HEK293 (cell line): ENCODE results near the gene SPACA7.

ENCODE experiments used
- BCL11A ChIP-seq: fragments of 450-650 bp; formaldehyde crosslinking; IDR thresholded peaks from 2 replicates; pipeline ENCODE4 v1.5.1; 2016; ENCODE audit warnings: low read depth, missing biosample characterization, missing genetic modification characterization
- BCL11B ChIP-seq: fragments of 450-650 bp; formaldehyde crosslinking; IDR thresholded peaks from 2 replicates; pipeline ENCODE4 v1.5.1; 2016; ENCODE audit warnings: low read depth, missing biosample characterization, missing genetic modification characterization
- HOXD13 ChIP-seq: sonication (generic); formaldehyde crosslinking; IDR thresholded peaks from 2 replicates; pipeline ENCODE4 v1.8.0; 2022; ENCODE audit warnings: missing genetic modification reagents, borderline replicate concordance
- MYNN ChIP-seq: fragments of 450-650 bp; formaldehyde crosslinking; IDR thresholded peaks from 2 replicates; pipeline ENCODE4 v1.5.1; 2016; ENCODE audit warnings: missing biosample characterization, missing genetic modification characterization, borderline replicate concordance
- MZF1 ChIP-seq: fragments of 450-650 bp; formaldehyde crosslinking; IDR thresholded peaks from 2 replicates; pipeline ENCODE4 v1.5.1; 2017; ENCODE audit warnings: missing biosample characterization, missing genetic modification characterization, borderline replicate concordance
- SP7 ChIP-seq: fragments of 450-650 bp; formaldehyde crosslinking; IDR thresholded peaks from 2 replicates; pipeline ENCODE4 v1.5.1; 2016; ENCODE audit warnings: missing biosample characterization, missing genetic modification characterization
- WT1 ChIP-seq: fragments of 450-650 bp; formaldehyde crosslinking; IDR thresholded peaks from 2 replicates; pipeline ENCODE4 v1.5.1; 2016; ENCODE audit warnings: missing biosample characterization, missing genetic modification characterization
- ZBTB17 ChIP-seq: fragments of 450-650 bp; formaldehyde crosslinking; IDR thresholded peaks from 2 replicates; pipeline ENCODE4 v1.5.1; 2016; ENCODE audit warnings: missing biosample characterization, missing genetic modification characterization
- ZBTB48 ChIP-seq: fragments of 450-650 bp; formaldehyde crosslinking; IDR thresholded peaks from 2 replicates; pipeline ENCODE4 v1.5.1; 2016; ENCODE audit warnings: missing biosample characterization, missing genetic modification characterization
- ZBTB8A ChIP-seq: fragments of 450-650 bp; formaldehyde crosslinking; IDR thresholded peaks from 2 replicates; pipeline ENCODE4 v1.5.1; 2016; ENCODE audit warnings: missing biosample characterization, missing genetic modification characterization
- ZFP37 ChIP-seq: fragments of 450-650 bp; formaldehyde crosslinking; IDR thresholded peaks from 2 replicates; pipeline ENCODE4 v1.5.1; 2016; ENCODE audit warnings: missing biosample characterization, missing genetic modification characterization
- ZIC2 ChIP-seq: fragments of 450-650 bp; formaldehyde crosslinking; IDR thresholded peaks from 2 replicates; pipeline ENCODE4 v1.5.1; 2016; ENCODE audit warnings: missing biosample characterization, missing genetic modification characterization
- ZNF112 ChIP-seq: fragments of 450-650 bp; formaldehyde crosslinking; IDR thresholded peaks from 2 replicates; pipeline ENCODE4 v1.5.0; 2017; ENCODE audit warnings: missing biosample characterization, missing genetic modification characterization
- ZNF169 ChIP-seq: fragments of 450-650 bp; formaldehyde crosslinking; IDR thresholded peaks from 2 replicates; pipeline ENCODE4 v1.5.1; 2016; ENCODE audit warnings: missing biosample characterization, missing genetic modification characterization
- ZNF174 ChIP-seq: fragments of 450-650 bp; formaldehyde crosslinking; IDR thresholded peaks from 2 replicates; pipeline ENCODE4 v1.5.0; 2017; ENCODE audit warnings: missing biosample characterization, mild to moderate bottlenecking, missing genetic modification characterization
- ZNF184 ChIP-seq: fragments of 450-650 bp; IDR thresholded peaks from 2 replicates; pipeline ENCODE4 v1.5.1; 2018; ENCODE audit warnings: missing biosample characterization, mild to moderate bottlenecking, missing genetic modification characterization
- ZNF19 ChIP-seq: fragments of 450-650 bp; formaldehyde crosslinking; IDR thresholded peaks from 2 replicates; pipeline ENCODE4; 2016; ENCODE audit warnings: missing biosample characterization, missing genetic modification characterization, low read depth
- ZNF23 ChIP-seq: fragments of 450-650 bp; formaldehyde crosslinking; IDR thresholded peaks from 2 replicates; pipeline ENCODE4 v1.5.1; 2016; ENCODE audit warnings: missing biosample characterization, missing genetic modification characterization, borderline replicate concordance
- ZNF239 ChIP-seq: fragments of 450-650 bp; formaldehyde crosslinking; IDR thresholded peaks from 2 replicates; pipeline ENCODE4 v1.5.1; 2016; ENCODE audit warnings: missing biosample characterization, missing genetic modification characterization
- ZNF248 ChIP-seq: fragments of 450-650 bp; formaldehyde crosslinking; IDR thresholded peaks from 2 replicates; pipeline ENCODE4 v1.5.1; 2017; ENCODE audit warnings: missing biosample characterization, missing genetic modification characterization
- ZNF302 ChIP-seq: fragments of 450-650 bp; formaldehyde crosslinking; IDR thresholded peaks from 2 replicates; pipeline ENCODE4 v1.5.1; 2016; ENCODE audit warnings: missing biosample characterization, missing genetic modification characterization, low read depth
- ZNF335 ChIP-seq: fragments of 450-650 bp; formaldehyde crosslinking; conservative IDR thresholded peaks from 2 replicates; pipeline ENCODE4 v1.5.1; 2016; ENCODE audit warnings: missing biosample characterization, missing genetic modification characterization
- ZNF366 ChIP-seq: fragments of 450-650 bp; formaldehyde crosslinking; conservative IDR thresholded peaks from 2 replicates; pipeline ENCODE4 v1.5.1; 2016; ENCODE audit warnings: missing biosample characterization, missing genetic modification characterization
- ZNF404 ChIP-seq: fragments of 450-650 bp; formaldehyde crosslinking; IDR thresholded peaks from 2 replicates; pipeline ENCODE4 v1.5.1; 2017; ENCODE audit warnings: missing biosample characterization, missing genetic modification characterization
- ZNF416 ChIP-seq: fragments of 450-650 bp; formaldehyde crosslinking; IDR thresholded peaks from 2 replicates; pipeline ENCODE4 v1.5.1; 2016; ENCODE audit warnings: missing biosample characterization, missing genetic modification characterization
- ZNF548 ChIP-seq: fragments of 450-650 bp; formaldehyde crosslinking; IDR thresholded peaks from 2 replicates; pipeline ENCODE4 v1.5.1; 2016; ENCODE audit warnings: missing biosample characterization, missing genetic modification characterization
- ZNF596 ChIP-seq: fragments of 450-650 bp; IDR thresholded peaks from 2 replicates; pipeline ENCODE4 v1.5.0; 2018; ENCODE audit warnings: missing biosample characterization, mild to moderate bottlenecking, missing genetic modification characterization, moderate library complexity
- ZNF621 ChIP-seq: fragments of 450-650 bp; formaldehyde crosslinking; IDR thresholded peaks from 2 replicates; pipeline ENCODE4 v1.5.1; 2017; ENCODE audit warnings: missing biosample characterization, missing genetic modification characterization
- ZNF629 ChIP-seq: fragments of 450-650 bp; formaldehyde crosslinking; IDR thresholded peaks from 2 replicates; pipeline ENCODE4 v1.5.1; 2017; ENCODE audit warnings: missing biosample characterization, missing genetic modification characterization
- ZNF654 ChIP-seq: fragments of 450-650 bp; formaldehyde crosslinking; IDR thresholded peaks from 2 replicates; pipeline ENCODE4 v1.5.1; 2016; ENCODE audit warnings: low read depth, missing biosample characterization, missing genetic modification characterization
- ZNF677 ChIP-seq: fragments of 450-650 bp; IDR thresholded peaks from 2 replicates; pipeline ENCODE4 v1.5.0; 2018; ENCODE audit warnings: missing biosample characterization, mild to moderate bottlenecking, missing genetic modification characterization, moderate library complexity
- ZNF791 ChIP-seq: fragments of 450-650 bp; formaldehyde crosslinking; IDR thresholded peaks from 2 replicates; pipeline ENCODE4 v1.5.1; 2016; ENCODE audit warnings: missing biosample characterization, missing genetic modification characterization
- ZNF837 ChIP-seq: fragments of 450-650 bp; formaldehyde crosslinking; IDR thresholded peaks from 2 replicates; pipeline ENCODE4 v1.5.1; 2016; ENCODE audit warnings: missing biosample characterization, missing genetic modification characterization
- TF ChIP-seq, protein P1 (sequence below): fragments of 450-650 bp; formaldehyde crosslinking; IDR thresholded peaks from 2 replicates; pipeline ENCODE4 v1.5.1; 2016; ENCODE audit warnings: missing biosample characterization, missing genetic modification characterization
- TF ChIP-seq, protein P2 (sequence below): fragments of 450-650 bp; formaldehyde crosslinking; IDR thresholded peaks from 2 replicates; pipeline ENCODE4 v1.5.1; 2016; ENCODE audit warnings: missing biosample characterization, missing genetic modification characterization
- TF ChIP-seq, protein P3 (sequence below): fragments of 450-650 bp; formaldehyde crosslinking; IDR thresholded peaks from 2 replicates; pipeline ENCODE4 v1.5.1; 2016; ENCODE audit warnings: missing biosample characterization, missing genetic modification characterization
- TF ChIP-seq, protein P4 (sequence below): fragments of 450-650 bp; formaldehyde crosslinking; IDR thresholded peaks from 2 replicates; pipeline ENCODE4 v1.5.1; 2016; ENCODE audit warnings: missing biosample characterization, missing genetic modification characterization
- TF ChIP-seq, protein P5 (sequence below): fragments of 450-650 bp; formaldehyde crosslinking; IDR thresholded peaks from 2 replicates; pipeline ENCODE4 v1.5.1; 2017; ENCODE audit warnings: missing biosample characterization, missing genetic modification characterization

The SPACA7 gene

DNA sequence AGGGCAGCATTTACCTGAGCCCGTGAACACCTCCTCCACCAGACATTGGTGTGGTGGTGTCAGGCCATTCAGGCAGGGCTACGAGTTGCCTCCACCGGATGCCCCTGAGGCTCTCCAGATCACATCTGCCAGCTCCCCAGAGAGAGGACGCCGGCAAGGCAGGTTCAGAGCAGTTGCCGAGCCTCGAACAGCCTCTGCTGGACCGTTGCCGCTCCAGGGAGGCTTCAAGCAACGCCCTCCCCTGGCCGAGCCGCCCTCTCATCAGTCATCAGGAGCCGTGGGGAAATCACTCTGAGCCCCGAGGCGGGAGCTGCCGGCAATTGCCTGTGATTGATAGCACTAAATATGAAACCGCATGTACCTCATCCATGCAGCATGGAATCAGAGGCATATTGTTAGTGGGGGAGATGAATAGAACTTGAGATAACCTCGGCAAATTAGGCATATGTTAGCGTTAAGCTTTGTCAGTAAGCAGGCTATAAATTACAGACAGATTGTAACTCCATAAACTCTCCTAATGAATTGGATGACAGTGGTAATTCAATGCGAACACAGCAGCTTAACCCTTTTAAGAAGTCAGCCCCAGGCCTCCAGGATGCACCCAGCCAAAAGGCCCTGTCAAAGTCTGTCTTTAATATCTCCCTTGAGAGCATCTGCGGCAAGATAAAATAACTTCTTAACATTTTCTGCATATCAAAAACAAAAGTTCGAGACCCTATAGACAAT is 29.8 kb upstream of the SPACA7 start (continued):
- TF ChIP-seq ZNF23 (tag by site-specific recombination) (no peak), ZNF404 (tag by site-specific recombination) (no peak), ZNF596 (tag by site-specific recombination) (peak; percentile 63), MYNN (tag by site-specific recombination) (no peak), ZIC2 (tag by site-specific recombination) (peak; percentile 95), ZNF239 (tag by site-specific recombination) (no peak), BCL11B (tag by site-specific recombination) (peak; percentile 78), ZNF19 (tag by site-specific recombination) (no peak), ZNF169 (tag by site-specific recombination) (no peak), ZNF366 (peak; percentile 98), ZNF621 (tag by site-specific recombination) (no peak), ZBTB8A (peak; percentile 88), BCL11A (tag by site-specific recombination) (0 out of 2 replicates have a peak, but pooled peaks have one; percentile 48), ZNF184 (peak; percentile 91), SP7 (tag by site-specific recombination) (peak; percentile 100), ZNF302 (tag by site-specific recombination) (no peak), ZNF248 (tag by site-specific recombination) (no peak), ZNF416 (tag by site-specific recombination) (no peak), WT1 (tag by site-specific recombination) (peak; percentile 99), ZNF335 (tag by site-specific recombination) (no peak; the same call in 1 of the 2 replicates), ZNF548 (no peak), ZNF629 (tag by site-specific recombination) (peak; percentile 95), ZNF174 (tag by site-specific recombination) (no peak), ZFP37 (tag by site-specific recombination) (no peak), HOXD13 (CRISPR knock-in tag) (no peak), ZNF837 (tag by site-specific recombination) (no peak), MZF1 (tag by site-specific recombination) (no peak; the same call in 1 of the 2 replicates), ZBTB17 (peak; percentile 84), ZNF791 (tag by site-specific recombination) (no peak), ZBTB48 (no peak), ZNF677 (tag by site-specific recombination) (no peak), ZNF112 (tag by site-specific recombination) (no peak), ZNF654 (tag by site-specific recombination) (no peak)
- TF ChIP-seq, protein P1, sequence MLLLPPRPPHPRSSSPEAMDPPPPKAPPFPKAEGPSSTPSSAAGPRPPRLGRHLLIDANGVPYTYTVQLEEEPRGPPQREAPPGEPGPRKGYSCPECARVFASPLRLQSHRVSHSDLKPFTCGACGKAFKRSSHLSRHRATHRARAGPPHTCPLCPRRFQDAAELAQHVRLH (tag by site-specific recombination), result peak; percentile 85
- TF ChIP-seq, protein P2, sequence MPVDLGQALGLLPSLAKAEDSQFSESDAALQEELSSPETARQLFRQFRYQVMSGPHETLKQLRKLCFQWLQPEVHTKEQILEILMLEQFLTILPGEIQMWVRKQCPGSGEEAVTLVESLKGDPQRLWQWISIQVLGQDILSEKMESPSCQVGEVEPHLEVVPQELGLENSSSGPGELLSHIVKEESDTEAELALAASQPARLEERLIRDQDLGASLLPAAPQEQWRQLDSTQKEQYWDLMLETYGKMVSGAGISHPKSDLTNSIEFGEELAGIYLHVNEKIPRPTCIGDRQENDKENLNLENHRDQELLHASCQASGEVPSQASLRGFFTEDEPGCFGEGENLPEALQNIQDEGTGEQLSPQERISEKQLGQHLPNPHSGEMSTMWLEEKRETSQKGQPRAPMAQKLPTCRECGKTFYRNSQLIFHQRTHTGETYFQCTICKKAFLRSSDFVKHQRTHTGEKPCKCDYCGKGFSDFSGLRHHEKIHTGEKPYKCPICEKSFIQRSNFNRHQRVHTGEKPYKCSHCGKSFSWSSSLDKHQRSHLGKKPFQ, result peak; percentile 91
- TF ChIP-seq, protein P3, sequence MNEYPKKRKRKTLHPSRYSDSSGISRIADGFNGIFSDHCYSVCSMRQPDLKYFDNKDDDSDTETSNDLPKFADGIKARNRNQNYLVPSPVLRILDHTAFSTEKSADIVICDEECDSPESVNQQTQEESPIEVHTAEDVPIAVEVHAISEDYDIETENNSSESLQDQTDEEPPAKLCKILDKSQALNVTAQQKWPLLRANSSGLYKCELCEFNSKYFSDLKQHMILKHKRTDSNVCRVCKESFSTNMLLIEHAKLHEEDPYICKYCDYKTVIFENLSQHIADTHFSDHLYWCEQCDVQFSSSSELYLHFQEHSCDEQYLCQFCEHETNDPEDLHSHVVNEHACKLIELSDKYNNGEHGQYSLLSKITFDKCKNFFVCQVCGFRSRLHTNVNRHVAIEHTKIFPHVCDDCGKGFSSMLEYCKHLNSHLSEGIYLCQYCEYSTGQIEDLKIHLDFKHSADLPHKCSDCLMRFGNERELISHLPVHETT, result peak; percentile 98
- TF ChIP-seq, protein P4, sequence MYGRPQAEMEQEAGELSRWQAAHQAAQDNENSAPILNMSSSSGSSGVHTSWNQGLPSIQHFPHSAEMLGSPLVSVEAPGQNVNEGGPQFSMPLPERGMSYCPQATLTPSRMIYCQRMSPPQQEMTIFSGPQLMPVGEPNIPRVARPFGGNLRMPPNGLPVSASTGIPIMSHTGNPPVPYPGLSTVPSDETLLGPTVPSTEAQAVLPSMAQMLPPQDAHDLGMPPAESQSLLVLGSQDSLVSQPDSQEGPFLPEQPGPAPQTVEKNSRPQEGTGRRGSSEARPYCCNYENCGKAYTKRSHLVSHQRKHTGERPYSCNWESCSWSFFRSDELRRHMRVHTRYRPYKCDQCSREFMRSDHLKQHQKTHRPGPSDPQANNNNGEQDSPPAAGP (tag by site-specific recombination), result peak; percentile 96
- TF ChIP-seq, protein P5, sequence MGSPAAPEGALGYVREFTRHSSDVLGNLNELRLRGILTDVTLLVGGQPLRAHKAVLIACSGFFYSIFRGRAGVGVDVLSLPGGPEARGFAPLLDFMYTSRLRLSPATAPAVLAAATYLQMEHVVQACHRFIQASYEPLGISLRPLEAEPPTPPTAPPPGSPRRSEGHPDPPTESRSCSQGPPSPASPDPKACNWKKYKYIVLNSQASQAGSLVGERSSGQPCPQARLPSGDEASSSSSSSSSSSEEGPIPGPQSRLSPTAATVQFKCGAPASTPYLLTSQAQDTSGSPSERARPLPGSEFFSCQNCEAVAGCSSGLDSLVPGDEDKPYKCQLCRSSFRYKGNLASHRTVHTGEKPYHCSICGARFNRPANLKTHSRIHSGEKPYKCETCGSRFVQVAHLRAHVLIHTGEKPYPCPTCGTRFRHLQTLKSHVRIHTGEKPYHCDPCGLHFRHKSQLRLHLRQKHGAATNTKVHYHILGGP (tag by site-specific recombination), result peak; percentile 72
